Measurements from ENCODE around the gene SEC14L5.

GRCh38 chr16:4925293-4925607 is 32.9 kb upstream of the SEC14L5 start:
- TF ChIP-seq POLR2A (IDR thresholded peaks at IDR 0.05), result no peak
- TF ChIP-seq CTCF (IDR thresholded peaks at IDR 0.05), result no peak

Data from ovary (tissue), 3 donors.